GM19372 (cell line): Measurements from ENCODE around the gene NFAM1.

Experiments
- ATAC-seq: cut with Tn5 transposase; IDR thresholded peaks from one replicate; pipeline ENCODE4 v1.9.1; 2021; ENCODE audit warnings: mild to moderate bottlenecking, low read depth, moderate library complexity; ENCODE audit not compliant: unreplicated experiment

NFAM1 gene

GRCh38 chr22:42365111-42365865, 66.9 kb downstream of the NFAM1 start:
- ATAC-seq: no peak

GRCh38 chr22:42364604-42365110, 67.5 kb downstream of the NFAM1 start:
- no peak for ATAC-seq

GRCh38 chr22:42363892-42364291, 68.3 kb downstream of the NFAM1 start:
- no peak for ATAC-seq

GRCh38 chr22:42361523-42361922, 70.7 kb downstream of the NFAM1 start:
- no peak for ATAC-seq

GRCh38 chr22:42360348-42360747, 71.9 kb downstream of the NFAM1 start:
- ATAC-seq: no peak

- ATAC-seq: no peak
These were observed 73.3 kb downstream of the NFAM1 start for GRCh38 chr22:42358643-42359558.

- no peak for ATAC-seq
These were observed 74.4 kb downstream of the NFAM1 start for GRCh38 chr22:42357634-42358296.

- ATAC-seq: no peak
These were observed 75.0 kb downstream of the NFAM1 start for GRCh38 chr22:42357221-42357620.

- no peak for ATAC-seq
These were observed 75.7 kb downstream of the NFAM1 start for GRCh38 chr22:42356533-42356932.

- no peak for ATAC-seq
These were observed 78.1 kb downstream of the NFAM1 start for GRCh38 chr22:42353883-42354727.

GRCh38 chr22:42350373-42350772, 81.8 kb downstream of the NFAM1 start:
- no peak for ATAC-seq

GRCh38 chr22:42347281-42347824, 84.8 kb downstream of the NFAM1 start:
- ATAC-seq: no peak

GRCh38 chr22:42346722-42347121, 85.5 kb downstream of the NFAM1 start:
- ATAC-seq: no peak

GRCh38 chr22:42345458-42345857, 86.7 kb downstream of the NFAM1 start:
- ATAC-seq: no peak

- no peak for ATAC-seq
These were observed 87.8 kb downstream of the NFAM1 start for GRCh38 chr22:42344361-42344905.

GRCh38 chr22:42343531-42344081, 88.6 kb downstream of the NFAM1 start:
- no peak for ATAC-seq

- no peak for ATAC-seq
These were observed 89.1 kb downstream of the NFAM1 start for GRCh38 chr22:42343121-42343454.

GRCh38 chr22:42342426-42343120, 89.6 kb downstream of the NFAM1 start:
- no peak for ATAC-seq

- ATAC-seq: no peak
These were observed 90.4 kb downstream of the NFAM1 start for GRCh38 chr22:42341779-42342178.
